HFFc6 (cell line): ENCODE data around the gene SUGCT. TPM values are rescaled to one million over a fixed set of nuclear protein-coding genes. Genes with fewer than 3 reads are reported as not detected.

Source experiments
- DNase-seq: peaks from one replicate; pipeline ENCODE4 v3.0.0-alpha.2; 2018
- H3K27ac Mint-ChIP-seq: 2 replicates; pipeline ENCODE4 v1.8.0; 2020; ENCODE audit warnings: mild to moderate bottlenecking, mixed read lengths
- H3K27me3 Mint-ChIP-seq: 2 replicates; pipeline ENCODE4 v1.8.0; 2021; ENCODE audit warnings: mild to moderate bottlenecking, moderate library complexity, mixed read lengths; ENCODE audit not compliant: insufficient read depth
- H3K36me3 Mint-ChIP-seq: 2 replicates; pipeline ENCODE4 v1.8.0; 2021; ENCODE audit warnings: low read depth, mixed read lengths
- H3K4me1 Mint-ChIP-seq: 2 replicates; pipeline ENCODE4 v1.8.0; 2020; ENCODE audit warnings: low read depth, mixed read lengths
- H3K4me3 Mint-ChIP-seq: 2 replicates; pipeline ENCODE4 v1.8.0; 2020; ENCODE audit warnings: mild to moderate bottlenecking, moderate library complexity, mixed read lengths
- H3K9me3 Mint-ChIP-seq: 2 replicates; pipeline ENCODE4 v1.8.0; 2020; ENCODE audit warnings: mild to moderate bottlenecking, mixed read lengths
- total RNA-seq, 6 experiments: library from RNA; stranded (reverse); fragmentation: NEBNext Ultra II Directional; extraction: Animal tissue kit (Norgen Biotek cat#: 25700); gene quantifications; 2 replicates in 1 of 6; 3 replicates in 5 of 6; pipeline ENCODE4 v1.2.3, GENCODE V29; 2021
- TF ChIP-seq, protein P1 (sequence below): fragments of 200-600 bp; sonication (generic); IDR thresholded peaks from 2 replicates; pipeline ENCODE4 v1.5.0; 2021; ENCODE audit warnings: antibody characterized with exemption, mild to moderate bottlenecking

Gene SUGCT
- total RNA-seq, 6 experiments from 2014 or later: 12.9 to 20.1 (median 17.1) TPM

DNA sequence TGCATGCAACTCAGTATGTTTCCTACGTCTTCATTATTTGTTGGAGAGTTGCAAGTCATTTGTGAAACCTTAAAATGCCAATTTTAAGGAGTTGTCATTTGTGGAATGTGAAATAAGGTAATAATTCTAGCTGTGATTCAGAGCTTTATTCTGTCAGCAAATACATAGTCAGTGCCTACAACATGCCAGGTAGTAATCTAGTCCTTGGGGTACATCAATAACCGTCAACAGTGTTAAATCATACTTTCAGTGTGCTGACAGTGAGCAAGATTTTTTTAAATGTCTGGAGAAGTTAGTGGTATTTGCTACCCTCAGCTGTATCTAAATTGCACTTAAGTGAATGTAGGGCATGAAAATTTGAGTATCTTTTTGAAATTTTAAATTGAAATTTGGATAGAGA lies 37.1 kb upstream of the SUGCT start:
- Mint-ChIP-seq H3K4me1 (no peaks in the 10 kb centered on the region), H3K27me3 (no peaks in the 10 kb centered on the region), H3K9me3 (no peaks in the 10 kb centered on the region), H3K27ac (no peak overlapping the region), H3K4me3 (no peak overlapping the region), H3K36me3 (peaks cover 18% of the 10 kb centered on the region; the same call in 1 of the 2 replicates)
- TF ChIP-seq, protein P1, sequence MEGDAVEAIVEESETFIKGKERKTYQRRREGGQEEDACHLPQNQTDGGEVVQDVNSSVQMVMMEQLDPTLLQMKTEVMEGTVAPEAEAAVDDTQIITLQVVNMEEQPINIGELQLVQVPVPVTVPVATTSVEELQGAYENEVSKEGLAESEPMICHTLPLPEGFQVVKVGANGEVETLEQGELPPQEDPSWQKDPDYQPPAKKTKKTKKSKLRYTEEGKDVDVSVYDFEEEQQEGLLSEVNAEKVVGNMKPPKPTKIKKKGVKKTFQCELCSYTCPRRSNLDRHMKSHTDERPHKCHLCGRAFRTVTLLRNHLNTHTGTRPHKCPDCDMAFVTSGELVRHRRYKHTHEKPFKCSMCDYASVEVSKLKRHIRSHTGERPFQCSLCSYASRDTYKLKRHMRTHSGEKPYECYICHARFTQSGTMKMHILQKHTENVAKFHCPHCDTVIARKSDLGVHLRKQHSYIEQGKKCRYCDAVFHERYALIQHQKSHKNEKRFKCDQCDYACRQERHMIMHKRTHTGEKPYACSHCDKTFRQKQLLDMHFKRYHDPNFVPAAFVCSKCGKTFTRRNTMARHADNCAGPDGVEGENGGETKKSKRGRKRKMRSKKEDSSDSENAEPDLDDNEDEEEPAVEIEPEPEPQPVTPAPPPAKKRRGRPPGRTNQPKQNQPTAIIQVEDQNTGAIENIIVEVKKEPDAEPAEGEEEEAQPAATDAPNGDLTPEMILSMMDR: no peak
- no peak for DNase-seq

DNA sequence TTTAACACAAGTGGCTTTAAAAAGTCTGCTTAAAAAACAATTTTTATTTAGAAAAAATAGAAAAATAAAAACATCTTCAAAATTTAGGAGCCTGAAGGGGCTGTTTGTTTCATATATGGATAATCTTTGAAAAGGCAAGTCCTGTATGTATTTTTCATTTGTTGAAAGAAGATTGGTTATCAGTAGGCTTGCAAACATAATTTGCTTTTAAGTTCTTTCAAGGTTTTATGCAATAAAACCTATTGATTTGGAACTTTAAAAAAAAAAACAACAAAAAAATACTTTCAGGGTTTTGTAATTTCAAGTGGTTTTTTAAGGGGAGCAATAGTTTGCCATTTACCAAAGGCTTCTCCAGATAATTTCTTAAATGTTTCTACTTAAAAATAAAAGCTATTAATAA lies 36.0 kb upstream of the SUGCT start:
- Mint-ChIP-seq H3K4me1 (no peaks in the 10 kb centered on the region), H3K9me3 (no peaks in the 10 kb centered on the region), H3K4me3 (no peak overlapping the region), H3K27ac (no peak overlapping the region), H3K36me3 (peaks cover 14% of the 10 kb centered on the region; the same call in 1 of the 2 replicates), H3K27me3 (no peaks in the 10 kb centered on the region)
- TF ChIP-seq, protein P1: no peak
- no peak for DNase-seq

DNA sequence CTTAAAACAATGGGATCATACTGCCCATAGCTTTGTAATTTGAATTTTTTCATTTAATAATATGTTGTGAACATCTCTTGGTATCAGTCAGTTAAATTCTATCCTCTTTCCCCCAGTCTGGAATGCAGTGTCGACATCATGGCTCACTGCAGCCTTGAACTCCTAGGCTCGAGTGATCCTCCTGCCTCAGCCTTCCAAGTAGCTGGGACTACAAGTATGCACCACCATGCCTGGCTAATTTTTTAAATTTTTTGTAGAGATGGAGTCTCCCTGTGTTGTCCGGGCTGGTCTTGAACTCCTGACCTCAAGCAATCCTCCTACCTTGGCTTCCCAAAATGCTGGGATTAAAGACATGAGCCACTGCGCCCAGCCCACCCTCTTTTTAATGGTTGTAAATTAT lies 35.0 kb upstream of the SUGCT start:
- H3K9me3 Mint-ChIP-seq: no peaks in the 10 kb centered on the region
- H3K27ac Mint-ChIP-seq: no peak overlapping the region

DNA sequence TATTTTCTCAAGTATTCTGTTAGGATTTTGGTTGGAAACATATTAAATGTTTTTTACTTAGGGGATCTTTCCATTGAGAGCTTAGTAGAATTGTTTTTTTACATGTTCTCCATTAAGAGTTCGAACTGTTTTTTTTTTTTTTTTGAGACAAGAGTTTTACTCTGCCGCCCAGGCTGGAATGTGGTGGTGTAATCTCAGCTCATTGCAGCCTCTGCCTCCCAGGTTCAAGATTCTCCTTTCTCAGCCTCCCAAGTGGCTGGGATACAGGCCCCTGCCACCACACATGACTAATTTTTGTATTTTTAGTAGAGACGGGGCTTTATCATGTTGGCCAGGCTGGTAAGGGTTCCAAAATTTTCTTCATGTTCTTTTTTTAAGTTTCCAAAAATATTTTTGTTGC lies 33.6 kb upstream of the SUGCT start:
- H3K27me3 Mint-ChIP-seq: no peaks in the 10 kb centered on the region
- no peak for DNase-seq
- H3K4me1 Mint-ChIP-seq: no peaks in the 10 kb centered on the region
- no peak overlapping the region for H3K4me3 Mint-ChIP-seq
- H3K27ac Mint-ChIP-seq: no peak overlapping the region
- peaks cover under 1% of the 10 kb centered on the region; the same call in 1 of the 2 replicates for H3K36me3 Mint-ChIP-seq
- H3K9me3 Mint-ChIP-seq: no peaks in the 10 kb centered on the region
- TF ChIP-seq, protein P1: no peak

More for the DNA sequence above, 35.0 kb upstream of the SUGCT start:
- DNase-seq: no peak
- no peaks in the 10 kb centered on the region for H3K27me3 Mint-ChIP-seq
- H3K36me3 Mint-ChIP-seq: peaks cover 6% of the 10 kb centered on the region; the same call in 1 of the 2 replicates
- H3K4me3 Mint-ChIP-seq: no peak overlapping the region
- TF ChIP-seq, protein P1: no peak
- no peaks in the 10 kb centered on the region for H3K4me1 Mint-ChIP-seq

DNA sequence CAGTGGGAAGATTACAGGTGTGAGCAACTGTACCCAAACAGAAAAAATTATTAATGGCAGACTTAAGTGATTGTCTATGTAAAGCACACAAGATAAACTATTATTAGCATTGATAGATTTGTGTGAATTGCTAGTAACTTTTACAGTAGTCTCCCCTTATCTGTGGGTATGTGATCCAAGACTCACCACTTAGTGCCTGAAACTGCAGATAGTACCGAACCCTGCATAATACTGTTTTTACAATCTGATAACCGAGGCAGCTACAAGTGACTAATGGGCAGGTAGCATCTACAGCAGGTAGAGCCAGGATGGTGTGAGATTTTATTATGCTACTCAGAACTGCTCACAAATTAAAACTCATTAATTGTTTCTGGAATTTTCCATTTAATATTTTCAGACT lies 31.9 kb upstream of the SUGCT start:
- DNase-seq: no peak
- no peaks in the 10 kb centered on the region for H3K9me3 Mint-ChIP-seq
- H3K27me3 Mint-ChIP-seq: no peaks in the 10 kb centered on the region
- H3K4me3 Mint-ChIP-seq: no peak overlapping the region
- no peaks in the 10 kb centered on the region for H3K36me3 Mint-ChIP-seq
- H3K27ac Mint-ChIP-seq: no peak overlapping the region
- no peaks in the 10 kb centered on the region for H3K4me1 Mint-ChIP-seq
- TF ChIP-seq, protein P1: no peak
